GM06990 (cell line): ENCODE data around the gene TRIM37.
"Not testable (repeated sequence)": the region's sequence is repeated elsewhere in the genome, so short reads cannot be mapped to it uniquely, and the experiment has no call there.

Experiments used
- DNase-seq: peaks from one replicate; pipeline ENCODE4 v3.0.0-alpha.2; 2011; ENCODE audit not compliant: insufficient read length; ENCODE audit errors: extremely low read depth
- H3K27me3 ChIP-seq: replicated peaks from 2 replicates; pipeline ENCODE4 v1.6.0; 2011; ENCODE audit warnings: low read length; ENCODE audit not compliant: control insufficient read depth, insufficient read depth
- H3K36me3 ChIP-seq: 2 replicates; pipeline ENCODE4 v1.5.1; 2011; ENCODE audit warnings: low read length; ENCODE audit not compliant: control insufficient read depth, insufficient read depth
- H3K4me3 ChIP-seq: replicated peaks from 2 replicates; pipeline ENCODE4 v1.5.1; 2011; ENCODE audit warnings: low read depth, mild to moderate bottlenecking, control low read depth, low read length
- CTCF ChIP-seq: IDR thresholded peaks from 2 replicates; pipeline ENCODE4 v1.5.1; 2011; ENCODE audit warnings: low read length, control low read depth, mild to moderate bottlenecking, inconsistent platforms; ENCODE audit not compliant: insufficient read depth, poor library complexity, severe bottlenecking

Gene TRIM37

GRCh38 chr17:59093145-59093701 is 13.5 kb downstream of the TRIM37 start:
- H3K36me3 ChIP-seq, result peaks cover 2% of the 10 kb centered on the region
- no peak for DNase-seq
- H3K4me3 ChIP-seq, result no peak overlapping the region
- H3K27me3 ChIP-seq, result no peaks in the 10 kb centered on the region
- TF ChIP-seq CTCF, result no peak

- H3K27me3 ChIP-seq, H3K4me3 ChIP-seq, H3K36me3 ChIP-seq, DNase-seq: not testable (repeated sequence)
Observed at GRCh38 chr17:59090593-59090992, 16.1 kb downstream of the TRIM37 start.

DNA sequence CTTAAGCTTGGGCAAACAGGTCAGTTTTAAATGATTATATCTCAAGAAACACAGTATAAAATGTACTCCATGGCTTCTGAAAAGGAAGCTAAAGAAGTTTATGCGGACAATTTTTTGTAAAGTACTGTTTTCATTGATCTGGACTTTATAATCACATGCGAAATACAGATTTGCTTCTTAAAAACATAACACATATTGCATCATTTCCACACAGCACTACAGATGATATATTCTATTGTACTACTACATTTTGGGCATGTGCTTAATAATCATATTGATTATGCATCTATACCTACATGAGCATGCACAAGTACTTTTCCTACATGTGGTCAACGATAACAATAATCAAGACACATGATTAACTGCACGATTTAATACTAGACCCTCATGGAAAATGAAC is 22.5 kb downstream of the TRIM37 start:
- no peaks in the 10 kb centered on the region for H3K27me3 ChIP-seq
- H3K4me3 ChIP-seq, result no peak overlapping the region
- DNase-seq, result no peak
- H3K36me3 ChIP-seq, result peaks cover 2% of the 10 kb centered on the region
- TF ChIP-seq CTCF, result no peak

- peaks cover 6% of the 10 kb centered on the region for H3K36me3 ChIP-seq
- no peak overlapping the region for H3K4me3 ChIP-seq
- no peak for DNase-seq
- H3K27me3 ChIP-seq, result no peaks in the 10 kb centered on the region
- no peak for TF ChIP-seq CTCF
Observed at GRCh38 chr17:59074494-59074893, 32.2 kb downstream of the TRIM37 start.

- DNase-seq, result no peak
- Histone ChIP-seq H3K27me3 (no peaks in the 10 kb centered on the region), H3K36me3 (peaks cover 6% of the 10 kb centered on the region), H3K4me3 (no peak overlapping the region)
- no peak for TF ChIP-seq CTCF
Observed at GRCh38 chr17:59073972-59074371, 32.7 kb downstream of the TRIM37 start.

DNA sequence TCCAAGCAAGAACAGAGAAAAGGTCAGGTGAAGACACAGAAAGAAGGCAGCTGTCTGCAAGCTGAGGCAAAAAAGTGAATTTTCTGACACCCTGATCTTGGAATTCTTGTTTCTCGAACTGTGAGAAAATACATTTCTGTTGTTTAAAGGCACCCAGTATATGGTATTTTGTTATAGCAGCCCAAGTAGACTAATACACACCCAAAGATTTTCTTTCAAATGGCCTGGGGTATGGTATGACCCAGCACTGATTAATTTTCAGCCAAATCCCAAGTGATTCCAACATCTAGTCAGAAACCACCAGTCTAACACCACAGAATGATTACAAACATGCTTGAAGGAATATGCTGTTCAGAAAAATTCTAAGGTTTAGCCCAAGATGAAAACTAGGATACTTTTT is 36.8 kb downstream of the TRIM37 start:
- H3K27me3 ChIP-seq, result no peaks in the 10 kb centered on the region
- peaks cover 3% of the 10 kb centered on the region for H3K36me3 ChIP-seq
- no peak overlapping the region for H3K4me3 ChIP-seq
- DNase-seq, result no peak
- TF ChIP-seq CTCF, result no peak
